HG03095 (cell line): ENCODE measurements around the gene MRM3.
A peak's percentile ranks its signal among the peaks of the same experiment; 100 is the strongest.
"Not testable (repeated sequence)": the region's sequence is repeated elsewhere in the genome, so short reads cannot be mapped to it uniquely, and the experiment has no call there.

Experiments
- ATAC-seq: cut with Tn5 transposase; IDR thresholded peaks from one replicate; pipeline ENCODE4 v1.9.1; 2021; ENCODE audit warnings: moderate library complexity; ENCODE audit not compliant: unreplicated experiment

Gene MRM3

GRCh38 chr17:781805-782731 is at the start of gene MRM3, which contains the start of gene GLOD4:
Gene MRM3, plus strand, starts transcription at chr17:782353. Its CDS starts 26 bp downstream, at chr17:782379.
Gene GLOD4, minus strand, starts transcription at chr17:782280. Its CDS starts 25 bp downstream, at chr17:782255.
- ATAC-seq: peak; percentile 72

- peak; percentile 28 for ATAC-seq
Measured at GRCh38 chr17:732902-733720, 49.0 kb upstream of the MRM3 start.

- ATAC-seq: no peak
Measured at GRCh38 chr17:733743-734142, 48.4 kb upstream of the MRM3 start.

GRCh38 chr17:737561-738113 is 44.5 kb upstream of the MRM3 start:
- ATAC-seq: no peak

- peak; percentile 74 for ATAC-seq
Measured at GRCh38 chr17:740240-741017, 41.7 kb upstream of the MRM3 start.

- ATAC-seq: no peak
Measured at GRCh38 chr17:742147-742793, 39.9 kb upstream of the MRM3 start.

- no peak for ATAC-seq
Measured at GRCh38 chr17:743139-743538, 39.0 kb upstream of the MRM3 start.

GRCh38 chr17:744937-745336 is 37.2 kb upstream of the MRM3 start:
- ATAC-seq: no peak

GRCh38 chr17:745406-745805 is 36.7 kb upstream of the MRM3 start:
- ATAC-seq: no peak

GRCh38 chr17:746181-746580 is 36.0 kb upstream of the MRM3 start:
- ATAC-seq: no peak

- ATAC-seq: no peak
Measured at GRCh38 chr17:746783-747629, 35.1 kb upstream of the MRM3 start.

- not testable (repeated sequence) for ATAC-seq
Measured at GRCh38 chr17:748604-749003, 33.5 kb upstream of the MRM3 start.

- not testable (repeated sequence) for ATAC-seq
Measured at GRCh38 chr17:749359-749758, 32.8 kb upstream of the MRM3 start.

GRCh38 chr17:750431-751037 is 31.6 kb upstream of the MRM3 start:
- no peak for ATAC-seq

GRCh38 chr17:751269-752001 is 30.7 kb upstream of the MRM3 start:
- ATAC-seq: peak; percentile 30

- peak; percentile 75 for ATAC-seq
Measured at GRCh38 chr17:752002-752619, 30.0 kb upstream of the MRM3 start, which contains the start of gene GEMIN4. Gene GEMIN4, minus strand, starts transcription at chr17:752264. Its CDS starts 122 bp downstream, at chr17:752142.

GRCh38 chr17:752620-753219 is 29.4 kb upstream of the MRM3 start:
- ATAC-seq: no peak
